DMS53 treated with DMSO at 0.1 percent for 48 hours (cell line): ENCODE data around the gene LTBP2.

Experiments used
- DNase-seq: peaks from one replicate; lab custom pipeline; 2025; ENCODE audit not compliant: unreplicated experiment; lab: John Stamatoyannopoulos, UW

The LTBP2 gene

DNA sequence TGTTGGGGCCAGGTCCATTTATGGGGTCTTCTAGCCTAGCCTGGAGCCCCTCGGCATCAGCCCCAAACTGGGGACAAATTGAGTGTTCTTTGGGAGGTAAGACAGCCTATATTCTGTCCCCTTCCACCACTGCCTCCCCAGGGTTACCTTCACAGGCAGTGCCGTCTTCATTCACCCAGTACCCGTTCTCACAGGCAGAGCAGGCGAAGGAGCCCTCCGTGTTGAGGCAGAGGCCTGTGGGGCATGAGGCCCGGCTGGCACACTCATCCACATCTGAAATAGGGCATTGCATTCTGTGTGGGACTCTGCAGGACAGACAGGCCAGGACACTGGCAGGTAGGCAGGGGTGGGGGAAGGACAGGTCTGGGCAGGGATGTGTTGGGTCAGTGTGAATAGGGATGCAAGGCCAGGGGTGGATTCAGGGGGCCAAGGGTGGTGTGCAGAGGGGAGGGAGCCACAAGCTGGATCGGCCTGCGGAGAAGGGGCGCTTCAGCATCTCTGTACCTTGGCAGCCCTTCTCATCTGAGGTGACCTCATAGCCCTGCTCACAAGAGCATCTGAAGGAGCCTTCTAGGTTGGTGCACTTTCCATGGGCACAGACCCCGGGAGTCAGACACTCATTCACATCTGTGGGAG, 102.3 kb downstream of the LTBP2 start:
- DNase-seq, result no peak

DNA sequence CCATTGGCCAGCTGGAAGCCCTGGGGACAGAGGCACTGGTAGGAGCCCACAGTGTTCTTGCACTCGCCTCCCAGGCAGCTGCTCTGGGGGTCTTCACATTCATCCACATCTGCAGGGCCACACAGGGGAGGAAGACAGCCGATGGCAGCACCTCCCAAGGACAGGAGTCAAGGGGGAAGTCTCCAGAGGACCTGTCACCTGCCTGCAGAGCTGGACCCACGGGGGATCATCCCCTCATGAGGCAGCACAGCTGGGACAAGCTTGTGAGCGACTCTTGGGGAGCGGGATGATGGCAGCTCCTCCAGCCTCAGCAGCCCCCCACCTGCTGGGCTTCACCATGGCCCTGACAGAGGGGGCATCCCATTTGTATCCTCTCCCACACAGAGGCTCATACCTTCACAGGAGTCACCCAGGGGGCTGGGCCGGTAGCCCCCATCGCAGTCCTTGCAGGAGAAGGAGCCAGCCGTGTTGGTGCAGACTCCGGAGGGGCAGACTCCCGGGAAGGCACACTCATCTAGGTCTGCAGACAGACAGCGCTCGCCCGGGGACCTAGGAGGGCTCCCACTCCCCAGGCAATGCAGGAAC, 103.1 kb downstream of the LTBP2 start:
- DNase-seq, result no peak

DNA sequence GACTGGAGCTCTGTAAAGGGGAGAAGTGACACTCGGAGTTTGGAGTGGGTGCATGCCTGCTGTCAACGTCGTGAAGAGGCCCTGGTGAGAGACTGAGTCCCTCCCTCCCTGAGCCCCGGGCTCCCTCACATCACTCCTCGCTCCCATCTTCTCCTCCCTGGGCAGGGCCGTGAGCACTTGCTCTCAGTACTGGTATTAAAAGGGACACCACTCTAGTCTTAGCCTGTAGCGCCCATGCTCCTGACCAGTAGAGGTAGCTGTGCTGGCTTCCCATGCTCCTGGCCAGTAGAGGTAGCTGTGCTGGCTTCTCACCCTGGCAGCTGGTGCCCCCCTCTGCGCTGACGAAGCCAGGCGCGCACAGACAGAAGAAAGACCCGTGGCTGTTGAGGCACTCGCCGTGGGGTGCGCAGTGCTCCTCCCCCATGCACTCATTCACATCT, 103.7 kb downstream of the LTBP2 start:
- DNase-seq, result no peak

DNA sequence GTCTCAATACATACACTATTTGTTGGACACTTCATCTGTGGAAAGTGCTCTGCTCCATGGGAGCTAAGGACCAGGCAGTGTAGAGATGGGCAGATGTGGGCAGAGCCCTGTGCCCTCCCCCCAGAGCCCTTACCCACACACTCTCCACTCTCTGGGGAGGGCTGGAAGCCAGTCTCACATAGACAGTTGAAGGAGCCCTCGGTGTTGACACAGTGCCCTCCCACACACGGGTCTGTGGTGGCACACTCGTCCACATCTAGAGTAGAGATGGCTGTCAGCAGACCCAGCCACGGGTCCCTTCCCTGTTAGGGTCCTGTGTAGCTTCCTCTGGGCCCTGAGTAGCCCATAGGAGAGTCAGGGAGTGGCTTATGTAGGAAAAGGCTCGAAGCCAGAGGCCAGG, 104.2 kb downstream of the LTBP2 start:
- DNase-seq, result no peak

DNA sequence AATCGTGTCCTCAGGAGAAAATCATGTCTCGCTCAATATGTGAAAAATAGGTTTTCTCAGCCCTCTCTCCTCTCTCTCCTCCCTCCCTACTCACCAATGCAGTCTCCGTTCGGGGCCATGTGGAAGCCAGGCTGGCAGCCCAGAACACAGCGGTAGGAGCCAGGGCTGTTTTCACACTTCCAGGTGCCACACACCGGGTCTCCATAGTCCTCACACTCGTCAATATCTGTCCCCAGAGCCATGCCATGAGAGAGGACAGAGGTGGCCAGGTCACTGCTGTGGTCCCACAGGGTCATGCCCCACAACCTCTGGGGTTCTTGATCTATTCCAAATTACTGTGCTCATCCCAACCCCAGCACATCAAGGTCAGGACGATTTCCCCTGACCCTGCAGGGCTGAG, 105.0 kb downstream of the LTBP2 start:
- no peak for DNase-seq

DNA sequence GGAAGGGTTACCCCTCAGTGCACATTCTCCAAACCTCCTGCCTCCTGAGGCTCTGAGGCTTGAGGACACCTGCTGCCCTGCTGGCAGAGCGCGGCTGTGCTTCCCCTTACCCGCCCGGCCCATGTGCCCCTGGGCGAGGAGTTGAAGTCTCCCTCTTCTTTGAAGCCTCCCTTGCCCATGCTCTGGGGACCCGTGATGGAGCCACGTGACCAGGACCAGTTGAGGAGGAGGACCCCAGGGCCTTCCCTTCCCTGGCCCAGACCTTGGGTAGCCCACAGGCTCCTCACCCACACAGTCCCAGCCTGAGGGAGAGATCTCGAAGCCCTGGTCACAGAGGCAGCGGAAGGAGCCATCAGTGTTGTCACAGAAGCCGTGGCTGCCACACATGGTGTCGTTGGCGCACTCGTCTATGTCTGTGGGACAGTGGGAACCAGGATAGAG, 105.6 kb downstream of the LTBP2 start:
- DNase-seq, result no peak

DNA sequence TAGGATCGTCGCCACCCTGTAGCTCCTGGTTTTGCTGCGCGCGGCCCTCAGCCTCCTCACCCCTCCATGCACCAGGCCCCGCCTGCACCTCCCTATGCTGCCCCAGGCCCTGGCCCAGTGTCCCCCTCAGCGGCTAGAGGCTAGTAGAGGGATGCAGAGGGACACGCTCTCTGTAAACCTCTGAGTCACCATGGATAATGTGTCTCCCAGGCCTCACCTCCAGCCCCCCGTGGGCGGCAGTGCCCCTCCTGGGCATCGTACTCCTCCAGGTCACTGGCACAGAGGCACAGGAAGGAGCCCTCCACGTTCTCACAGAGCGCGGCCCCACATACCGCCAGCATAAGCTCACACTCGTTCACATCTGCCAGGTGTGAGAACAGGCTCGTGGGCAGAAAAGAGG, 106.2 kb downstream of the LTBP2 start:
- DNase-seq, result no peak

DNA sequence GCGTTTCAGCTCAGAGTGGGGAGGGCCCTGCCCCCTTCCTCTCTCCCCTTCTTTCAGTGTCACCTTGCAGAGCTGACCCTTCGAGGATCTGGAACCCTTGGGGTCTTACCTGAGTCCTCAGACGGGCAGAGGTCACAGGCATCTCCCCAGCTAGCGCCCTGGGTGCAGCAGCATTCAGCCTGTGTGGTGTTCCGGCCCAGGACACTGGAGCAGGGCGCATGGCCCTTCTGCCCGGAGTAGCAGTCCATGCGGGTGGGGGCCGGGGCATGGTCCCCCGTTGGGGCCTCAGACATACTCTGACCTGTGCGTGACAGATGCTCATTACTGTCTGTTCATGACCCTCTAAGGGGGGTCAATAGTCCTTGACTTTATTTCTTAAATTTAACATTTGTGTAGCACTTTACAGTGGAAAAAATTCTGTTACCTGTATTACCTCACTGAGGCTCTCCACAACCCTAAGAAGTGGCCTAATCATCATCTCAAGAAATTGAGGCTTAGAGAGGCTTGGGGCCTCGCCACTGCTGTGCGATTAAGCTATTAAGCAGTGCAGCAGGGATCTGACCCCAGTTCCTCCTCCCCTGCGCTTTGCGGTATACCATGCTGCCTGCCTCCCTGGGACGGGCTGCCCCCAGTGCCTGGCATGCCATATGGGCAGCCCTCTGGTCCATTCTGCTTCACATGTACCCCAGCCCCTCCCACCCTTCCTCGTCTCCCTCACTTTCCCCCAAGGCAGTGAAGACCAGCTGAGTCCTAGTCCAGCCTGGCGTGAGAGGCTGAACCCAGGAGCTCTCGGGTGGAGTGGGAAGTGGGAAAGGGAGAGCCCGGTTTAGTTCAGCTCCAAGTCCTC, 106.9 kb downstream of the LTBP2 start:
- DNase-seq, result no peak

DNA sequence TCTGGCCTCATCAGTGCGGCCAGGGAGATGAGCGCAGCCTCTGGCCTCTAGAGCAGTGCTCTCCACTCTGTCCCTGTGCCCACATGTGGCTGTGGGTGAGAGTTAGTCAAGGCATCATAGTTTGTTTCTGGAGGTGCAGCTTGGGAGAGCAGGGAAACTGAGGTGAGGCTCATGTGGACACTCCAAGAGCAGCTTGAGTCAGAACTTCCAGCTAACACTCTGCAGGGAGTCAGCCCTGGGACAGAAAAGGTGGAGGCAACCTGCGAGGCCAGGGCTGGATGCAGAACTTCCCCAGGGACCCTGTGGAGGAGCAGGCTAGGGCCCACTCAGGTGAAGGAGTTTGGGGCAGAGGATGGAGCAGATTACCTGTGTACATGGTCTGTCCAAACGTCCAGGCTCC, 107.6 kb downstream of the LTBP2 start:
- DNase-seq, result no peak

DNA sequence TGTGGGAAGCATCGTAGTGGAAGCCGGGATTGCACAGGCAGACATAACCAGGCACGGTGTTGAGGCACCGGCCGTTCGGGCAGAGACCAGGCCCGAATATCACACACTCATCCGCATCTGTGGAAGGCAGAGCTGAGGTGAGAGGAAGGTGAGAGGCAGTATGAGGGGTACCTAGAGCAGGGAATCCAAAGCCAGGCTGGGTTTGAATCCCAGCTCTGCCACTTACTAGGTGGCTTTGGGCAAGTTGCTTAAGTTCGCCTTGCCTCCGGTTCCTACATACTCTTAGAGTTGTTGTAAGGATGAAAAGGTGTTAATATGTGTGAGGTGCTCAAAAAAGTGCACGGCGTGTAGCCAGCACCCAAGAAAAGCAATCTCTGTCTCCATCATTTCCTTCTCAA, 108.1 kb downstream of the LTBP2 start:
- no peak for DNase-seq

DNA sequence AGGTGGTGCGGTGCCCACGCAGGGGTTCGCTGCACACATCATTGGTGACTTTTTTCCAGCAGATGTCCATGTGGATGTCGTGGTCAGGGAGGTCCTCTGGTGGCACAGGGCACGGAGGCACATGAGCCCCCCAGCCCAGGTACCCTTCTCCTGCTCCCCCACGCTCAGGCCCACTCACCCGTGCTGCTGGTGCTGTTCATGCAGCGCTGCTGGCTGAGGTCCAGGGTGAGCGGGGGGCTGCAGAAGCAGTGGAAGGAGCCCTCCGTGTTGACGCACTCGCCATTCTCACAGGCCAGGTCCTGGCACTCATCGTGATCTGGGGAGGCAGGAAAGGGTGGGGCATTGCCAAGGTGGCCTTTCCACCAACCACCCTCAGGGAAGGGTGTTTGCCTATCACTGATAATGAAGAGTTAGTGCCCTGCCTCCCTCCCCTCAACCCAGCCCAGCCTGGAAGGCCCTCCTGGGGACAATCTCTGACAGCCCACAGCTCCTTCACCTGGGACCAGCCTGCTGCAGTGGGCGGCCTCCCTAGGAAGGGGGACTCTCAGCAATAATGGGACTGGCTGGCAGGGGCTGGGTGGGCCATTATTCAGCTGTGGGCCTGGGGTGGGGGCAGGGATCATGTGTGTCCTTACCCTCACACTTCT, 108.6 kb downstream of the LTBP2 start:
- no peak for DNase-seq

DNA sequence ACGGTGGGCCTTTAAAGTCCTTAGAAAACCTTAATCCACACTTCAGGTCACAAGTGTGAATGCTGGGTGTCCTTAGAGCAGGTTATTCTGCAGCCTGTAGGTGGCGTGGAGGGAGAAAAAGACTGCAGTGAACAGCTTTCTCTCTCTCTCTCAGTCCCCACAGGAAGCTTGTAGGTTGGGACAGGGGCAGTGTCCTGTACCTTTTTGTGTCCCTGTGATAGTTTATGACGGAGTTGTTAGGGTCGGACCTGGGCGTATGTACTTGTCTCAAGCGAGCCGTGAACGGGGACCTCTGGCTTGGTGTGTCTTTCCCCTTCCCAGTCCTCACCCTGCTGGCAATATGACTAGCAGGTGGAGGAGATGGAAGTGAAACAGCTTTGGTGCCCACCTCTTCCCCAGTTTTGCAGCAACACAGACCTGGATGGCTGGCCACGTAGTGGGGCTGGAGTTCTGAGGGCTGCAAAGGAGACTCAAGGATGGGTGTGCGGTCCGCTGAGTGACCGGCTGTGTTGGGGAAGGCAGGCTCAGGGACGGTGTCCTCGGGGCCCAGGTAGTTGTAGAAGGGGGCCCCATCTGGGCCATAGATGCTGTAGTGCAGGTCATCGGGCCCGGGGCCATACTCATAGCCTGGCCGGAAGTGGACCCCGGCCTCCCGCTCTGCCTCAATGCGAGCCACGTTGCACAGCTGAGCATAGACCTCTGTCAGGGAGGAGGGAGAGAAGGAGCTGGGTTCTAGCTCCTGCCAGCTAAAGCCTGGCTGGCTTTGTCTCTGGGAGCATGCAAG, 109.6 kb downstream of the LTBP2 start:
- peak; percentile 46 for DNase-seq

DNA sequence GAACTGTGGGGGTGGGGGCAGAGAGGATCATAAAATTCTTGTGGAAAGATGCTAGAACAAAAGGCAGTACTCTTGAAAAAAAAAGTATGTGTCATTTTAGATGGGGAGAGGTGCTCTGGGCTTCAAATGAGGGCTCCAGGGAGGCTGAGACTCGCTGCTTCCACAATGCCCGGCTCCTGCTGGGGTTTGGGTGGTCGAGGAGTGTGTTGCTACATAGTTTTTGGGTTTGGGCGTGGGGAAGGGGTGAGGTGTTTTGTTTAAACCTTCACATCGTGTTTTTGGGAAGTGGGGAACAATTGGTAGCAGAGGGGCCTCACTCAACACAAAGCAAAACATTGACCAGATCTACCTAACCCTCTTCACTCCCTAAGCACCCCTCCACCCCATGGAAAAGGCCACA, 110.3 kb downstream of the LTBP2 start:
- no peak for DNase-seq

DNA sequence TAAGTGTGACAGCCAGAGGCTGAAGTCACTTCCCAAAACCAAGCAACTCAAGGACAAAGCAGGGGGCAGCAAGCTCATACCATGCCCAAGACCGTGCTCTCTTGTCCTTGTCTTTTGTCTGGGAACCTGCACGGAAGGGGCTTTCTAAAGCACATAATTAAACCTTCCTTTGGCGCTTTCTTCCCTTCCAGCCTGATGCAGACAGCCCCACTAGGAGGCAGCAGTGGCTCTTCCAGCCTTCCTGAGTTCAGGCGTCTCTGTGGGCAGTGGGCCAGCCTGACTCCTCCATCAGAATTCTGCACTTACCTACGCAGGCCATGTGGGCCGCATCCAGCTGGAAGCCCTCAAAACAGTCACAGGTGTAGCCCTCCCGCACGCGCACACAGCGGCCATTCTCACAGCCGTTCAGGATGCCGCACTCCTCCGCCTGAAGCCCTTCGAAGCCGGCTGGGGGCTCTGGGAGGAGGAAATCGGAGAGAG, 110.9 kb downstream of the LTBP2 start:
- peak; percentile 38 for DNase-seq

DNA sequence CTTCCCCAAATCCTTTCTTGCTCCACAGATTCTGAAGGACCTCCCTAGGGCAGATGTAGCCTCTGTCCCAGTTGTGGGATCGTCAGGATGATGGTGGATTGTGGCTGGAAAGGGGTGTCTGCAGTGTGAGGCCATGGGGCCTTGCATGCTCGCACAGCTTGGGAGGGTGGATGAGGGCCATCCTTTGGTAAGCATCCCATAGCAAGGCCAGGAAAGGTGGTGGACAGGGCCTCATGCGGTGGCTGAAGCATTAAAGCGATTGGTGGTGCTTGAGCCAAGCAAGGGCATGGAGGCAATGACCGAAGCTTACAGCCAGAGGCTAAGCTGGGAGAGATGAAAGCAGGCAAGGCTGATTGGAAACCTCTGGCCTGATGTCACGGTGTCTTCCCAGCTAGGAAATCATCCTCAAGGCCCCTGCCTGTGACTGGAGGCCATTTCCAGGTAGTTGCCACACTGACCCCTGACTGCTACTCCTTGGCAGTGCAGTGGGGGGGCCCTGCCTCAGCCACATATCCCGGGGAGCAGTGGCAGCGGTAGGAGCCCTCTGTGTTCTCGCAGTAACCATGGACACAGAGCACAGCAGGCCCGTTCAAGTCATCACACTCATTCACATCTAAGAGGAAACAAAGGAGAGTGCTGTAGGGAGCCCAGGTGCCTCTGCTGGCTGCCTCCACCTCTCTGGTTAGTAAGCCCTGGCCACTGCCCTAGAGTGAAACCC, 111.5 kb downstream of the LTBP2 start:
- DNase-seq, result no peak

DNA sequence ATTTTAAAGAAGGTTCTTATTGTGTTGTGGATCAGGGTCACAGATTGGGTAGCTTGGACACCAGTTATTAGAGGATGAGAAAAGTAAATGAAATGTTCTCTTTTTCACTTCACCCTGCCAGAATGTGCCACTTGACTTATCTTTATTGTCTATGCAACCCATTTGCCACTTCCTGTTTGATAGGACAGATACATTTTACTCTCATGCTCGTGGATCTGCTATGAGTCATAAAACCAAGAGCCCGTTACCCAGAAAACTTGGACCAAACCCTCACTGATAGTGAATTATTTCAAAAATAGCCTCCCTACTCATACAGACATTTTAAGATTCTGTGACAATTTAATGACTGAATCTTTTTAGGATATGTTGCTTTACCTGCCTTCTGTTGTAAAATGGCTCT, 116.7 kb downstream of the LTBP2 start:
- DNase-seq, result no peak

DNA sequence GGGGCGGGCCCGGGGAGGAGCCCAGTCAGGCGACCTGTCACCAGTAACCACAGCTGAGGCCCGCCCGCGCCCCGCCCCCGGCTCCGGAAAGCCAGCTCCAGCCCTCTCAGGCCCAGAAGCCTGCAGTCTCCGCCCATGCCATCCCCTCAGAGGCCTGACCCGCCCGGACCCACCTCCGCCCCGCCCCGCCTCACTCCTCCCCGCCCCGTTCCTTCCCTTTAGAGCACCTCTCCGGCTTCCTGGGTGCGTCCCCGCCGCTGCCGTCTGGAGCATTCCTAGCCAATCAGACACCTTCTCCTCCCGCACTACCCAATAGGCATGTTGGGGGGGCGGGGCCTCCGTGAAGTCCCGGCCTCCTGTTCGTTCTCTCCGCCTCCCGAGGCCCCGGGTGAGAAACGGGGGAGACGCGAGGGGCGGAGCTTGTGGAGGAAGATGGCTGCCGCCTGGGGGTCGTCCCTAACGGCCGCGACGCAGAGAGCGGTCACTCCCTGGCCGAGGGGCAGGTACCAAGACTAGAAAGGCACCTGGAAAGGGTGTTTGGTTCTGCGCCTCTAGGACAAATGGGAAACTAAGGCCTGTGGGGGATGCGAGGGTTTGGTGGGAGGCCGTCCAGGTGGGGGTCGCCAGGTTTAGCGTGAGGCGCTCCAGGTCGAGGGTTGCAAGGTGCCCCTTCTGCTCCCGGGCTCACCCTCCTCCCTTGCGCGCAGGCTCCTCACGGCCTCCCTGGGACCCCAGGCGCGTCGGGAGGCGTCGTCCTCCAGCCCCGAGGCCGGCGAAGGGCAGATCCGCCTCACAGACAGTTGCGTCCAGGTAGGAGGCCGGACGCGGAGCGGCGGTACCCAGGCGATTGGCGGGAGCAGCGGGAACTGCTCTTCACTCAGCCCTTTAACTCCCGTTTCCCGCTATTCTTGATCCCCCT, 118.4 kb downstream of the LTBP2 start, which contains the start of gene ISCA2:
TSS of gene ISCA2 (plus strand) at position 423 of the 919 bp plus-strand sequence. CDS start at position 433, 10 bp downstream.
- peak; percentile 88 for DNase-seq

DNA sequence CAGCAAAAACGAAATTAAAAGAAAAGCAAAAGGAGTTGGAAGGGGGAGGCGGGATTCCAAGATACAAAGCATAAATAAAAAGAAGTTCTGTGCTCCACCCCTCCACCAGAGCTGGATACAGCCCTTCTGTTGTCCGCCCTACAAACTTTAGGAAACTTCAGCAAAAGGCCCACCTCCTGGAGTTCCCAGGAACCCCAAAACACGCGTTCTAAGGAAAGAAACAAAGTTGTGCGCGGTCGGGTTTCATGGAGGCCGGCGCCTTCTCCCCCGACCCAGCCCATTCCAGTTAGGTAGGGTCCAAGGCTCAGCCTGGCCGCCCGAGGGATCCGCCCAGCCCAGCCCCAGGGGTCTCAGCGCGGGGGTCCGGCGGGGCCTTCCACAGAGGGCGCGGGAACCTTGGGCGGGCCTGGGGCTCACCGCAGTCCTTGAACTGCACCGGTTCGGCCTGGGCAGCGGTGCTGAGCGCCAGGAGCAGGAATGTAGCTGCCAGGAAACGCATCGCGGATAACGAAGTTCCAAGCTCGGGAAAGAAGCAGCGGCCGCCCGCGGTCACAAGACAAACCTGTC, 119.2 kb downstream of the LTBP2 start, which contains the start of gene NPC2:
TSS of gene NPC2 (minus strand) at position 530 of the 567 bp plus-strand sequence. CDS start at position 499, 31 bp downstream.
- no peak for DNase-seq
